IMR-90 (cell line): ENCODE data around the gene USP31. TPM values are rescaled to one million over a fixed set of nuclear protein-coding genes. Genes with fewer than 3 reads are reported as not detected.

Experiments used
- ATAC-seq: fragments of 200-7000 bp; cut with Tn5 transposase; 2 replicates; pipeline ENCODE4 v1.9.1; 2020; ENCODE audit warnings: low read depth, mild to moderate bottlenecking, moderate library complexity
- BruUV-seq: library from RNA; stranded (reverse); fragments of 400-500 nt; replicated peaks from 2 replicates; lab custom pipeline; 2021; lab: Mats Ljungman, UMichigan
- CTCF ChIA-PET: fragments of 300-600 bp; formaldehyde crosslinking; extraction: SDS; loops from one replicate; lab custom pipeline; 2021; ENCODE audit warnings: antibody characterized with exemption; lab: Yijun Ruan, JAX
- POLR2A ChIA-PET: fragments of 300-600 bp; sonication (Branson Sonifier 250); formaldehyde crosslinking; loops from one replicate; lab custom pipeline; 2022; ENCODE audit warnings: antibody characterized with exemption; ENCODE audit not compliant: unreplicated experiment; lab: Charles Lee
- DNase-seq: peaks from one replicate; pipeline ENCODE4 v3.0.0; 2013
- H2AFZ ChIP-seq: replicated peaks from 2 replicates; pipeline ENCODE3; 2013; ENCODE audit warnings: low read length, mild to moderate bottlenecking; ENCODE audit not compliant: poor library complexity
- H2AK5ac ChIP-seq: 2 replicates; pipeline ENCODE4 v1.6.1; 2013; ENCODE audit warnings: low read depth, low read length, inconsistent platforms
- H2AK9ac ChIP-seq: replicated peaks from 2 replicates; pipeline ENCODE3; 2013; ENCODE audit warnings: mild to moderate bottlenecking, low read depth, low read length, moderate library complexity; ENCODE audit not compliant: poor library complexity
- H2BK120ac ChIP-seq: 2 replicates; pipeline ENCODE4 v1.6.1; 2013; ENCODE audit warnings: low read depth, low read length, inconsistent platforms
- H2BK15ac ChIP-seq: 3 replicates; pipeline ENCODE4 v1.6.1; 2013; ENCODE audit warnings: low read depth, low read length, inconsistent platforms
- H2BK20ac ChIP-seq: 2 replicates; pipeline ENCODE4 v1.6.1; 2013; ENCODE audit warnings: low read depth, mild to moderate bottlenecking, inconsistent platforms, low read length, moderate library complexity
- H2BK5ac ChIP-seq: 2 replicates; pipeline ENCODE4 v1.6.1; 2013; ENCODE audit warnings: mild to moderate bottlenecking, low read depth, low read length, inconsistent platforms; ENCODE audit not compliant: poor library complexity, severe bottlenecking
- H3K14ac ChIP-seq: replicated peaks from 2 replicates; pipeline ENCODE4 v1.6.1; 2013; ENCODE audit warnings: low read depth, low read length, inconsistent platforms
- H3K18ac ChIP-seq: 2 replicates; pipeline ENCODE4 v1.6.1; 2013; ENCODE audit warnings: low read depth, low read length, control low read depth
- H3K23ac ChIP-seq: 2 replicates; pipeline ENCODE4 v1.6.1; 2013; ENCODE audit warnings: low read depth, low read length, inconsistent platforms
- H3K27ac ChIP-seq: 2 replicates; pipeline ENCODE4 v1.5.1; 2013; ENCODE audit warnings: mild to moderate bottlenecking, control low read depth, low read length; ENCODE audit not compliant: insufficient read depth
- H3K27me3 ChIP-seq: 2 replicates; pipeline ENCODE4 v1.6.1; 2013; ENCODE audit warnings: low read length; ENCODE audit not compliant: control insufficient read depth, insufficient read depth
- H3K36me3 ChIP-seq: 2 replicates; pipeline ENCODE4 v1.6.1; 2013; ENCODE audit warnings: low read length, mixed read lengths; ENCODE audit not compliant: control insufficient read depth, insufficient read depth
- H3K4ac ChIP-seq: 2 replicates; pipeline ENCODE4 v1.6.1; 2013; ENCODE audit warnings: low read depth, low read length, inconsistent platforms
- H3K4me1 ChIP-seq: 2 replicates; pipeline ENCODE4 v1.6.1; 2013; ENCODE audit warnings: low read length, mixed read lengths; ENCODE audit not compliant: control insufficient read depth, insufficient read depth
- H3K4me2 ChIP-seq: 2 replicates; pipeline ENCODE4 v1.6.1; 2013; ENCODE audit warnings: low read depth, mild to moderate bottlenecking, control low read depth, low read length, moderate library complexity
- H3K4me3 ChIP-seq: 2 replicates; pipeline ENCODE4 v1.5.1; 2013; ENCODE audit warnings: low read depth, mild to moderate bottlenecking, control low read depth, low read length, moderate library complexity; ENCODE audit not compliant: insufficient read depth
- H3K56ac ChIP-seq: 2 replicates; pipeline ENCODE4 v1.6.1; 2013; ENCODE audit warnings: low read length, inconsistent platforms; ENCODE audit not compliant: insufficient read depth; ENCODE audit errors: extremely low read depth
- H3K79me1 ChIP-seq, 2 experiments: 2 replicates each; pipeline ENCODE4 v1.6.1; 2013; ENCODE audit warnings: low read length in 2 of 2, inconsistent platforms in 1 of 2, low read depth in 1 of 2
- H3K9ac ChIP-seq: 2 replicates; pipeline ENCODE4 v1.6.1; 2013; ENCODE audit warnings: low read depth, low read length, control low read depth
- H3K9me1 ChIP-seq: 2 replicates; pipeline ENCODE4 v1.6.1; 2013; ENCODE audit warnings: low read length, inconsistent platforms; ENCODE audit not compliant: insufficient read depth
- H3K9me3 ChIP-seq: 2 replicates; pipeline ENCODE4 v1.6.1; 2013; ENCODE audit warnings: low read length; ENCODE audit not compliant: control insufficient read depth, insufficient read depth
- H4K20me1 ChIP-seq: 2 replicates; pipeline ENCODE4 v1.6.1; 2013; ENCODE audit warnings: low read length, inconsistent platforms; ENCODE audit not compliant: insufficient read depth
- H4K5ac ChIP-seq: 2 replicates; pipeline ENCODE4 v1.6.1; 2013; ENCODE audit warnings: mild to moderate bottlenecking, low read depth, low read length, control low read depth
- H4K8ac ChIP-seq, 2 experiments: 2 replicates each; pipeline ENCODE4 v1.6.1; 2013; ENCODE audit warnings: low read depth in 2 of 2, low read length in 2 of 2, control low read depth in 1 of 2, inconsistent platforms in 1 of 2
- H4K91ac ChIP-seq: 2 replicates; pipeline ENCODE4 v1.6.1; 2013; ENCODE audit warnings: low read depth, low read length, inconsistent platforms; ENCODE audit not compliant: insufficient read depth
- CEBPB ChIP-seq: IDR thresholded peaks from 2 replicates; pipeline ENCODE4 v1.6.1; 2012; ENCODE audit warnings: low read depth, low read length, improper control_type of control experiment
- MAFK ChIP-seq: IDR thresholded peaks from 2 replicates; pipeline ENCODE4 v1.6.1; 2012; ENCODE audit warnings: low read depth, low read length, improper control_type of control experiment
- POLR2A ChIP-seq: IDR thresholded peaks from 2 replicates; pipeline ENCODE4 v1.6.1; 2012; ENCODE audit warnings: mild to moderate bottlenecking, low read depth, low read length
- SMC3 ChIP-seq: fragments of 150-350 bp; IDR thresholded peaks from 2 replicates; pipeline ENCODE4 v1.6.1; 2016; ENCODE audit warnings: low read depth, mild to moderate bottlenecking, antibody characterized with exemption, low read length, moderate library complexity
- WGBS, 2 experiments: methylation state at CpG; one replicate each; pipeline versions ENCODE4 v1.1.5 to v1.1.7; 2013; ENCODE audit warnings: missing lambda C conversion rate in 2 of 2; ENCODE audit not compliant: insufficient read length in 1 of 2; ENCODE audit errors: extremely low coverage in 2 of 2; 5-methylcytosine and 5-hydroxymethylcytosine counted together
- dilution Hi-C: fragments of 300-500 bp; cut with HindIII; formaldehyde crosslinking; loops from one replicate; pipeline ENCODE4 v1.14.3; 2018; ENCODE audit warnings: low sequenced_read_pairs; ENCODE audit not compliant: unreplicated experiment
- in situ Hi-C: fragments of 300-500 bp; cut with MboI; formaldehyde crosslinking; loops from 3 replicates; pipeline ENCODE4 v1.14.3; 2019; ENCODE audit warnings: low sequenced_read_pairs, inconsistent platforms, mixed read lengths
- intact Hi-C: fragments of 100-400 bp; cut with micrococcal nuclease; formaldehyde crosslinking; loops from 2 replicates; pipeline ENCODE4 v1.10.0; 2022
- polyA plus RNA-seq, 3 experiments: library from polyadenylated mRNA; depleted of rRNA; stranded (reverse); fragments of >200 nt; gene quantifications; 2 replicates each; pipeline ENCODE4 v1.2.3, GENCODE V29; 2012; ENCODE audit warnings: low replicate concordance in 1 of 3
- total RNA-seq: library from RNA; depleted of rRNA; stranded (reverse); fragments of >200 nt; gene quantifications from 2 replicates; pipeline ENCODE4 v1.2.3, GENCODE V29; 2012

USP31 gene
- total and polyA plus RNA-seq, 2 of the 4 experiments (the other 2 are of a cell fraction), result 2.9 to 3.4 TPM

GRCh38 chr16:23156946-23157460 is 7.8 kb upstream of the USP31 start:
- H3K79me1 ChIP-seq, result no peaks in the 10 kb centered on the region
- no peak overlapping the region for H3K14ac ChIP-seq
- POLR2A ChIA-PET, result interaction anchor here (0.7 kb wide), 1 partner anchor 418 kb away, joined by 7 read pairs; no protein-coding TSS in a partner anchor
- H4K8ac ChIP-seq, result no peak overlapping the region
- H3K27me3 ChIP-seq, result peaks cover 4% of the 10 kb centered on the region
- intact Hi-C loops, result no loop called here
- no TSS peak for BruUV-seq
- H3K56ac ChIP-seq, result no peak overlapping the region
- ATAC-seq (no peak), DNase-seq (no peak)
- no peak overlapping the region for H3K4me3 ChIP-seq
- no peak overlapping the region for H3K9ac ChIP-seq
- H3K4me2 ChIP-seq, result no peak overlapping the region
- no peaks in the 10 kb centered on the region for H3K36me3 ChIP-seq
- no peaks in the 10 kb centered on the region for H4K20me1 ChIP-seq
- H2AK9ac ChIP-seq, result no peak overlapping the region
- no peaks in the 10 kb centered on the region for H3K9me1 ChIP-seq
- no peak overlapping the region for H2BK5ac ChIP-seq
- CTCF ChIA-PET, result no interaction called here
- H2BK120ac ChIP-seq, result no peak overlapping the region
- no peak overlapping the region for H2BK15ac ChIP-seq
- no peak overlapping the region for H4K5ac ChIP-seq
- dilution Hi-C loops, result no loop called here
- no peak overlapping the region for H4K91ac ChIP-seq
- H2AK5ac ChIP-seq, result no peak overlapping the region
- whole genome bisulfite sequencing, 2 experiments, result no CpG with 5 or more reads among the region's 1 CpG
- no peak overlapping the region for H3K4ac ChIP-seq
- H3K23ac ChIP-seq, result no peak overlapping the region
- no peak overlapping the region for H3K18ac ChIP-seq
- H3K9me3 ChIP-seq, result no peaks in the 10 kb centered on the region
- no peak overlapping the region for H2BK20ac ChIP-seq
- no peaks in the 10 kb centered on the region for H3K4me1 ChIP-seq
- in situ Hi-C loops, result no loop called here
- H3K27ac ChIP-seq, result no peak overlapping the region
- no peak overlapping the region for H2AFZ ChIP-seq
- TF ChIP-seq SMC3 (no peak), MAFK (no peak), CEBPB (no peak), POLR2A (no peak)
